ENCODE data around the gene RAB8B.

DNA sequence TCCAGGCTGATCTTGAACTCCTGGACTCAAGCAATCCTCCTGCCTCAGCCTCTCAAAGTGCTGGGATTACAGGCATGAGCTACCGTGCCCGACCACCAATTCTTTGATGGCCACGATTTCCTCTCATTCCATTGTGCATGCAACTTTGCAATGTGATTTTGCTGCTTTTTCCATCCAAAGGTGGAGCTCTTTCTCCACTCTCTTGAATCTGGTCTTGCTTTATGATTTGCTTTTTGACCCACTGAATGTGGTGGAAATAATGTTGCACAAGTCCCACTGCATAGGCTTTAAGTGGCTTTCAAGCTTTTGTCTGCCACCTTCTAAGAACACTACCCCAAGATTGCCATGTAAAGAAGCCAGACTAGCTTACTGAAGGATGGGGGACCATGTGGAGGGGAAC is 42.7 kb upstream of the RAB8B start:
- TF ChIP-seq, protein P1, sequence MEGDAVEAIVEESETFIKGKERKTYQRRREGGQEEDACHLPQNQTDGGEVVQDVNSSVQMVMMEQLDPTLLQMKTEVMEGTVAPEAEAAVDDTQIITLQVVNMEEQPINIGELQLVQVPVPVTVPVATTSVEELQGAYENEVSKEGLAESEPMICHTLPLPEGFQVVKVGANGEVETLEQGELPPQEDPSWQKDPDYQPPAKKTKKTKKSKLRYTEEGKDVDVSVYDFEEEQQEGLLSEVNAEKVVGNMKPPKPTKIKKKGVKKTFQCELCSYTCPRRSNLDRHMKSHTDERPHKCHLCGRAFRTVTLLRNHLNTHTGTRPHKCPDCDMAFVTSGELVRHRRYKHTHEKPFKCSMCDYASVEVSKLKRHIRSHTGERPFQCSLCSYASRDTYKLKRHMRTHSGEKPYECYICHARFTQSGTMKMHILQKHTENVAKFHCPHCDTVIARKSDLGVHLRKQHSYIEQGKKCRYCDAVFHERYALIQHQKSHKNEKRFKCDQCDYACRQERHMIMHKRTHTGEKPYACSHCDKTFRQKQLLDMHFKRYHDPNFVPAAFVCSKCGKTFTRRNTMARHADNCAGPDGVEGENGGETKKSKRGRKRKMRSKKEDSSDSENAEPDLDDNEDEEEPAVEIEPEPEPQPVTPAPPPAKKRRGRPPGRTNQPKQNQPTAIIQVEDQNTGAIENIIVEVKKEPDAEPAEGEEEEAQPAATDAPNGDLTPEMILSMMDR (conservative IDR thresholded peaks at IDR 0.05), result no peak
- TF ChIP-seq EZH2 (IDR thresholded peaks at IDR 0.05; ENCODE audit: low read depth), result no peak
